Activated T-helper 2 cell treated with anti-CD3 and anti-CD28 coated beads, Interferon-gamma antibody, Interleukin-2, Interleukin-4, amounts not matched to agents 10 μg/mL and 5 μg/mL and 100 μg/mL, durations not matched to agents 14 hours and 24 hours and 36 hours (primary cell): ENCODE data around the gene BICC1. TPM values are rescaled to one million over a fixed set of nuclear protein-coding genes. Genes with fewer than 3 reads are reported as not detected.

Source experiments
- DNase-seq: peaks from one replicate; pipeline ENCODE4 v3.0.0; 2021; ENCODE audit warnings: low spot score
- H3K27ac Mint-ChIP-seq: one replicate; pipeline ENCODE4 v1.8.0; 2021; ENCODE audit warnings: mixed read lengths
- H3K27me3 Mint-ChIP-seq: one replicate; pipeline ENCODE4 v1.8.0; 2021; ENCODE audit warnings: low read depth, mixed read lengths
- H3K36me3 Mint-ChIP-seq: one replicate; pipeline ENCODE4 v1.8.0; 2021; ENCODE audit warnings: low read depth, mixed read lengths
- H3K4me1 Mint-ChIP-seq: one replicate; pipeline ENCODE4 v1.8.0; 2021; ENCODE audit warnings: low read depth, mixed read lengths
- H3K4me3 Mint-ChIP-seq: one replicate; pipeline ENCODE4 v1.8.0; 2021; ENCODE audit warnings: low read depth, mild to moderate bottlenecking, moderate library complexity, mixed read lengths
- H3K9me3 Mint-ChIP-seq: one replicate; pipeline ENCODE4 v1.8.0; 2021; ENCODE audit warnings: mixed read lengths
- intact Hi-C: fragments of 100-400 bp; cut with micrococcal nuclease; formaldehyde crosslinking; loops from one replicate; pipeline ENCODE4 v1.15.1; 2023
- total RNA-seq: library from RNA; stranded (reverse); gene quantifications from 2 replicates; pipeline ENCODE4 v1.2.3, GENCODE V29; 2022

BICC1 gene
- total RNA-seq, 1 donor from 2014 or later = 0.11 TPM

- DNase-seq = no peak
- H3K9me3 Mint-ChIP-seq = no peaks in the 10 kb centered on the region
- no peaks in the 10 kb centered on the region for H3K36me3 Mint-ChIP-seq
- no peaks in the 10 kb centered on the region for H3K27me3 Mint-ChIP-seq
- H3K4me1 Mint-ChIP-seq = no peaks in the 10 kb centered on the region
- no peak overlapping the region for H3K27ac Mint-ChIP-seq
- no peak overlapping the region for H3K4me3 Mint-ChIP-seq
- intact Hi-C loops = no loop called here
Measured at GRCh38 chr10:58747687-58748086, 235.0 kb downstream of the BICC1 start.

DNA sequence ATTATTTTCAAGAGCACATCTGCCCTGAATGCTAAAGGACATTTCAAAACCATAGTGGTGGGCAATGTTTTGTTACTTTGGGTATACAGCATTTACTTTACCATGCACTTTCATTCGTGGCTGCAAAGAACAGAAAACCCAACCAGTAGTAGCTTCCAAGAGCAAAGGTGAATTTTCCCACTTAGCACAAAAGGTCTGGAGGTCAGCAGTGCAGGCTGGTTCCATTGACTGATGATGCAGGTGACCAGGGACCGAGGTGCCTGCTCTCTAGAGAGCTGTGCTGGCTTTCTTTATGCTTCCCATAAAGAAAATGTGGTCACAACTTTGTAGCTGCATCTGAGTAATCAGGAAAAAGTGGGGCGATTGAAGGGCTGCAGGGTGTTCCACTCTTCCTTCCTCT is 240.0 kb downstream of the BICC1 start:
- H3K27ac Mint-ChIP-seq = no peak overlapping the region
- no peaks in the 10 kb centered on the region for H3K9me3 Mint-ChIP-seq
- H3K27me3 Mint-ChIP-seq = no peaks in the 10 kb centered on the region

GRCh38 chr10:58753425-58753824 is 240.8 kb downstream of the BICC1 start:
- no peaks in the 10 kb centered on the region for H3K27me3 Mint-ChIP-seq
- no peak for DNase-seq
- H3K4me3 Mint-ChIP-seq = no peak overlapping the region
- H3K9me3 Mint-ChIP-seq = no peaks in the 10 kb centered on the region
- no peaks in the 10 kb centered on the region for H3K4me1 Mint-ChIP-seq
- H3K27ac Mint-ChIP-seq = no peak overlapping the region
- H3K36me3 Mint-ChIP-seq = no peaks in the 10 kb centered on the region
- intact Hi-C loops = no loop called here

More for the DNA sequence above, 240.0 kb downstream of the BICC1 start:
- no peaks in the 10 kb centered on the region for H3K4me1 Mint-ChIP-seq
- intact Hi-C loops = no loop called here
- no peaks in the 10 kb centered on the region for H3K36me3 Mint-ChIP-seq
- H3K4me3 Mint-ChIP-seq = no peak overlapping the region
- DNase-seq = no peak

- Mint-ChIP-seq H3K4me1 (no peaks in the 10 kb centered on the region), H3K27ac (no peak overlapping the region), H3K27me3 (no peaks in the 10 kb centered on the region), H3K9me3 (no peaks in the 10 kb centered on the region), H3K36me3 (no peaks in the 10 kb centered on the region), H3K4me3 (no peak overlapping the region)
- intact Hi-C loops = no loop called here
- DNase-seq = no peak
Measured at GRCh38 chr10:58754469-58755339, 242.0 kb downstream of the BICC1 start.

DNA sequence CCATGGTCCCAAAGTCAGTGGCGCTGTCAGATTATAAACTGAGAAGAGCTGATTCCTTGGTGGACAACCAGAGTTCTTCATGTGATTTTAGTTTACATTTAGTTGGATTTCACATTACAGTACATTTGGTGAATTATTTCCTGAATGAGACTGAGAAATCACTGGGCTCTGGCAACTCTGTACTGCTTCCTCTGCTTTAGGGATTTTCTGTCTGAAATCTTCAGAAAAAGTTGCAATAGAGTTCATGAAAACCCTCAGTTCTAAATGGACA is 242.6 kb downstream of the BICC1 start:
- Mint-ChIP-seq H3K27ac (no peak overlapping the region), H3K4me3 (no peak overlapping the region), H3K27me3 (no peaks in the 10 kb centered on the region), H3K36me3 (no peaks in the 10 kb centered on the region), H3K4me1 (no peaks in the 10 kb centered on the region), H3K9me3 (no peaks in the 10 kb centered on the region)
- intact Hi-C loops = no loop called here
- DNase-seq = no peak

DNA sequence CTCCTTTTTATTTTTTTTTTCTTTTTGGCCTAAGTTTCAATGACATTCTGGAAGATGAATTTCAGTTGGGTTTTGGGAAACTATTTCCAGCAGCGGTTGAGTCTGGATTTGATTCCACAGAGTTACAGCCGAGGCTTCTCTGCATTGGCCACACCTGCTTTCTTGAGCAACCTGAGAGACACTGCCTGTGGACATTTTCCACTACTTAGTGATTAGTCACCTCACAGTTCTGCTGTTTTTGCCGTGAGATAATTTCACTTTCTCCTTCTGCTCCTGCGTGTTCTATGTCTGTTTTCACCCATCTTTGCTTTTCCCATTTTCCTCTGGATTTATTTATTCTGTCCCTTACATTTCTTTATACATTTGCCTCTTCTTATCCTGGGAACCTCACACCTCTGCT is 243.0 kb downstream of the BICC1 start:
- no peaks in the 10 kb centered on the region for H3K9me3 Mint-ChIP-seq
- H3K4me3 Mint-ChIP-seq = no peak overlapping the region
- H3K4me1 Mint-ChIP-seq = no peaks in the 10 kb centered on the region
- DNase-seq = no peak
- intact Hi-C loops = no loop called here
- no peaks in the 10 kb centered on the region for H3K27me3 Mint-ChIP-seq
- H3K36me3 Mint-ChIP-seq = no peaks in the 10 kb centered on the region
- H3K27ac Mint-ChIP-seq = no peak overlapping the region

DNA sequence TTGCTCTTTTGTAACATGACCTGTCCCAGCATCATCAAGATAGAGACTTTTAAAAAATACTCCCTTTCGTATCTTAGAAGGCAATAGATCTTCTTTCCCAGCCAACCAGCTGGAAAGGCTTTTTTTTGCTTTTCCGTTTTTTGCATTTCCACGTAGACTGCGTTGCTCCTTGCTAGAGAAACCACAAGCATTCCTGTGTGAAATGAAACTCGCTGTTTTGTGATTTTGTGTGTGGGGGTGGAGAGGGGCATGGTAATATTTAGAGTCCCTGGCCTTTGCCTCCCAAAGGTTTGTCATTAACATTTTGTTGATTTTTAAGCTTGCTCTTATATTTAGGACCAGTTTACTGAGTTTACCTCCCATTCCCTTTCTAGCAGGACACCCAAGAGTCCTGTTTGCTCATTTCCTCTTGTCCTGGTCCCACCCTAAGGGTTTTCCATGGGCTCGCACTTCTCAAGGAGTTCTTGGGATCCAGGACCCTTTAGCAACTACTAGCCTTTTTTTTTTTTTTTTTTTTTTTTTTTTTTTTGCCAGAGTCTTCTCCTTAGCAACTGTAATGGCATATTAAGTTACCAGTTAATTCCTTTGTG is 243.6 kb downstream of the BICC1 start:
- Mint-ChIP-seq H3K4me1 (no peaks in the 10 kb centered on the region), H3K4me3 (no peak overlapping the region), H3K9me3 (no peaks in the 10 kb centered on the region), H3K27ac (no peak overlapping the region), H3K27me3 (no peaks in the 10 kb centered on the region), H3K36me3 (no peaks in the 10 kb centered on the region)
- DNase-seq = no peak
- intact Hi-C loops = no loop called here

DNA sequence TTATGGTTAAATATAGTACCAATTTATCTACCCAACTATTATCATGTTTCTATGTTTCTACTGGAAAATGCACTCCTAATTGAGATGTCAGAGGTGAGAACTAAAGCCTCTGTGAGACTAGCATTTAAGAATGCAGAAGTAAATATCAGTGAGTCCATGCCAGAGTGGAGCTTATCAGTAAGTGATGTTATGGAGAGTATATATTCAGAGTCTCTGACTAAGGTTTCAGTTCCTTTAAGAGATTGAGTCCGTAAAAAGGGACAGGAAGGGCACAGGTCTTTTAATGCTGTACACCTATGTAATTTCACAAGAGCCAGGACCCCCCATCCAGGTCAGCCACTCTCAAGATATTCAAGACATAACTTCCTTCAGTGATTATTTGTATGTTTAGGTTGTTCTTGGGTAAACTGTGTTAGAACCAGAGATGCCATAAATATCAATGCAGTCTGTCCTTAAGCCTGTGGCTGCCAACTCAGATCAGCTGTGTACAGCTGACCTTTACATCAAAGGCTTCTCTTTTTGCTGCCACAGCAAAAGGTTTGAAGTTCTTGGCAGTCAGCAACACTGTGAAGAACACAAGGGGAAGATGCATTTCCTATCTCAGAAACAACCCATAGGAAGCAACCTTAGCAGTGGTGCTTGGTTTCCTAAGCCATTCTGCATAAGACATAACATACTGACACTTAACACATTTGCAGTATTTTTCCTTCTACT is 244.8 kb downstream of the BICC1 start:
- intact Hi-C loops = no loop called here
- Mint-ChIP-seq H3K9me3 (no peaks in the 10 kb centered on the region), H3K4me3 (no peak overlapping the region), H3K27ac (no peak overlapping the region), H3K4me1 (no peaks in the 10 kb centered on the region), H3K36me3 (no peaks in the 10 kb centered on the region), H3K27me3 (no peaks in the 10 kb centered on the region)
- no peak for DNase-seq

- Mint-ChIP-seq H3K27me3 (no peaks in the 10 kb centered on the region), H3K4me1 (no peaks in the 10 kb centered on the region), H3K27ac (no peak overlapping the region), H3K36me3 (no peaks in the 10 kb centered on the region), H3K9me3 (no peaks in the 10 kb centered on the region), H3K4me3 (no peak overlapping the region)
- intact Hi-C loops = no loop called here
- DNase-seq = no peak
Measured at GRCh38 chr10:58758321-58758720, 245.6 kb downstream of the BICC1 start.

- Mint-ChIP-seq H3K4me1 (no peaks in the 10 kb centered on the region), H3K27ac (no peak overlapping the region)
- intact Hi-C loops = no loop called here
Measured at GRCh38 chr10:58764087-58764747, 251.5 kb downstream of the BICC1 start.

GRCh38 chr10:58765910-58766309 is 253.2 kb downstream of the BICC1 start:
- Mint-ChIP-seq H3K27me3 (no peaks in the 10 kb centered on the region), H3K4me3 (no peak overlapping the region), H3K9me3 (peaks cover 3% of the 10 kb centered on the region), H3K4me1 (no peaks in the 10 kb centered on the region), H3K36me3 (no peaks in the 10 kb centered on the region), H3K27ac (no peak overlapping the region)
- intact Hi-C loops = no loop called here
- DNase-seq = no peak

More at GRCh38 chr10:58764087-58764747, 251.5 kb downstream of the BICC1 start:
- no peak overlapping the region for H3K4me3 Mint-ChIP-seq
- H3K36me3 Mint-ChIP-seq = no peaks in the 10 kb centered on the region
- H3K27me3 Mint-ChIP-seq = no peaks in the 10 kb centered on the region
- peaks cover 3% of the 10 kb centered on the region for H3K9me3 Mint-ChIP-seq
- no peak for DNase-seq

DNA sequence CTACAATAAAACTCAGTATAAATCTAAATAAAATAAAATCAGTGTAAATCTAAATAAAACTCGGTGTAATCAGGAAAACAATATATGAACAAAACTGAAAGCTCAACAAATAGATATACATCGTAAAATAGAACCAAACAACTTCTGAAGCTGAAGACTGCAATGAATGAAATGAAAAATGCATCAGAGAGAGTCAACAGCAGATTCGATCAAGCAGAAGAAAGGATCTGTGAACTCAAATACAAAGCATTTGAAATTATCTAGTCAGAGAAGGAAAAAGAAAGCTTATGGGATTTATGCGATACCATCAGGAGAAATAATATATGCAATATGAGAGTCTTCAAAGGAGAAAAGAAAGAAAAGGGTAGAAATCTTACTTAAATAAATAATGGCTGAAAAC is 255.0 kb downstream of the BICC1 start:
- intact Hi-C loops = no loop called here

DNA sequence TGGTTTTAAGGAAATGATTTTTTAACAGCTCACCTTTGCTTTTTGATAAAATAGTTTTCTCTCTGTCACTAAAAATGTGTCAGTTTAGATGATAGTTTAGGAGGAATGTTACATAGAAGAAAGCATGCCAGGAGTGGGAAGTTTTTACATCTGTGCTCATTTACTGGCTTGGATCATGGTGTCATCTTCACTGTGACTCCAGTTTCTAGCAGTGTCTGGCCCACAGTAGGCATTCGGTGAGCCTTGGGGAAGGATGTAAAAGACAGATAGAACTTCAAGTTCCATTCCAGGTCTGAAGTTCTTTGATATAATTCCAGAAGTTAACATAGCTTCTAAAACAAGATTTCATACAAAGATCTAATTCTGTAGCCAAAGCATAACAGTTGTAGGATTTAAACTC is 259.2 kb downstream of the BICC1 start:
- no peak overlapping the region for H3K4me3 Mint-ChIP-seq
- no peaks in the 10 kb centered on the region for H3K4me1 Mint-ChIP-seq
- H3K36me3 Mint-ChIP-seq = no peaks in the 10 kb centered on the region
- peaks cover 3% of the 10 kb centered on the region for H3K9me3 Mint-ChIP-seq
- H3K27ac Mint-ChIP-seq = no peak overlapping the region
- intact Hi-C loops = no loop called here
- DNase-seq = no peak
- no peaks in the 10 kb centered on the region for H3K27me3 Mint-ChIP-seq

More for the DNA sequence above, 255.0 kb downstream of the BICC1 start:
- Mint-ChIP-seq H3K9me3 (peaks cover 3% of the 10 kb centered on the region), H3K4me1 (no peaks in the 10 kb centered on the region), H3K36me3 (no peaks in the 10 kb centered on the region), H3K27me3 (no peaks in the 10 kb centered on the region), H3K4me3 (no peak overlapping the region), H3K27ac (no peak overlapping the region)
- no peak for DNase-seq
